Tibial nerve (tissue), 4 donors: Measurements from ENCODE around the gene TUBA1B. TPM values are rescaled to one million over a fixed set of nuclear protein-coding genes. Genes with fewer than 3 reads are reported as not detected.

Experiments used
- DNase-seq, 2 donors: peaks; one replicate each; pipeline ENCODE4 v3.0.0-alpha.2; 2019; ENCODE audit warnings: low spot score in 2 of 2
- H3K27ac ChIP-seq, 4 donors: fragments of 200-600 bp; sonication (generic) in 3 of 4; one replicate each; pipeline ENCODE4 v1.5.1; 2017 to 2019; ENCODE audit warnings: mild to moderate bottlenecking in 1 of 4
- H3K27me3 ChIP-seq, 2 donors: fragments of 200-600 bp; sonication (generic) in 1 of 2; one replicate each; pipeline versions ENCODE4 v1.5.1 to v1.6.0; 2017 to 2019
- H3K36me3 ChIP-seq, 3 donors: fragments of 200-600 bp; sonication (generic); one replicate each; pipeline ENCODE4 v1.5.1; 2018 to 2019
- H3K4me1 ChIP-seq, 4 donors: fragments of 200-600 bp; sonication (generic) in 3 of 4; one replicate each; pipeline ENCODE4 v1.5.1; 2017 to 2019
- H3K4me3 ChIP-seq, 4 donors: fragments of 200-600 bp; sonication (generic) in 3 of 4; one replicate each; pipeline ENCODE4 v1.5.1; 2017 to 2019; ENCODE audit warnings: mild to moderate bottlenecking in 1 of 4, moderate library complexity in 1 of 4
- H3K9me3 ChIP-seq, 4 donors: fragments of 200-600 bp; sonication (generic) in 3 of 4; one replicate each; pipeline ENCODE4 v1.5.1; 2017 to 2019
- CTCF ChIP-seq, 5 experiments: fragments of 200-600 bp in 3 of 5; fragments of 450-650 bp in 2 of 5; sonication (generic) in 3 of 5; IDR thresholded peaks; one replicate each; pipeline ENCODE4 v1.5.1; 2016 to 2019; ENCODE audit warnings: antibody characterized with exemption in 5 of 5, mild to moderate bottlenecking in 3 of 5, moderate library complexity in 2 of 5
- EP300 ChIP-seq, 2 donors: sonication (generic); formaldehyde crosslinking; IDR thresholded peaks; one replicate each; pipeline ENCODE4 v1.6.1; 2017; ENCODE audit warnings: antibody characterized with exemption in 2 of 2, mild to moderate bottlenecking in 1 of 2
- POLR2A ChIP-seq, 2 donors: fragments of 450-650 bp; IDR thresholded peaks; one replicate each; pipeline ENCODE4 v1.6.1; 2017; ENCODE audit warnings: antibody characterized with exemption in 2 of 2, mild to moderate bottlenecking in 2 of 2, moderate library complexity in 2 of 2
- WGBS, 2 donors: methylation state at CpG; one replicate each; pipeline ENCODE4 v1.1.5; 2018; 5-methylcytosine and 5-hydroxymethylcytosine counted together
- total RNA-seq, 4 donors: library from RNA; depleted of rRNA; stranded (reverse); fragments of >200 nt; gene quantifications; one replicate each; pipeline ENCODE4 v1.1.0, GENCODE V29; 2016

Gene TUBA1B
- total RNA-seq, 4 donors from 2014 or later = 516 to 967 (median 709) TPM

DNA sequence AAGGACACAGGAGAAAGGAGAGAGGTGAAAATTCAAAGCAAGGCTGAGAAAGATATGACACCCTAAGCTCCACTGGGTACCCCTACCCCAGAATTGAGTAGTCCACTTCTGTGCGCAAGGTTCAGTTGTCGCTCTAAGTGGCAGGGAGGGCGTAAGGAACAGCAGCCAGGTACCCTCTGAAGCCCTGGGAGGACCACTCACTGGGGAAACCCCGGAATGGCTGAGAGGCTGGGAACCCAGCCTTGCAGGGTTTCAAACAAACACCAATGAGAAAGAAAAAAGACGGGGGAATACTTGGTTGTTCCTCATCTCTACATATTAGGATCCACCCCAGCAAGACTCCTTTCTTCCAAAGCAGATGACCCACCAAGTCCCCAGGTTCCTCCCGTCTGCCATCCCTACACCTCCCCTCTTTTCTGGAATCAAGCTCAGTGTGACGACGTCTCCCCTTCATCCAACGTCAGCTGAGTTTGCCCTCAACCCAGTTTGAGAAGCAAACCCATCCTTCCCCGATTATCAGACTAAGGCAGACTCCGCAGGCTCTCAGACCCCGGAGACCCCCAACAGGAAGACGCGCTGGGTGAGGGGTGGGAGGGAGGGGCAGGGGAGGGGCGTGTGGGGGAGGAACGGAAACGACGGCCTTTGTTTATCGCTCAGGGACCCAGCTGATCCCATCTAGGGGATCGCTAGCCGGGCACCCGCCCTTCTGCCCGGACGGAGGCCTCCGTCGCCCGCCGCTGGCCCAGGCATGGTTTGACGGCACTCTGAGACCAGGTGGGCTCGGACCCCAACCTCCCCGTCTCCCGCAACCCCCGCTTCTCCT, 21.3 kb downstream of the TUBA1B start:
- DNase-seq = no peak
- Histone ChIP-seq H3K4me1 (peaks cover 3 to 57% (median 30%) of the 10 kb centered on the region in 4 donors), H3K9me3 (no peaks in the 10 kb centered on the region)

GRCh38 chr12:49108958-49109404, 22.2 kb downstream of the TUBA1B start:
- Histone ChIP-seq H3K4me3 (peak overlapping the region; percentile 72 to 97 (median 78)), H3K4me1 (peaks cover 3 to 62% (median 30%) of the 10 kb centered on the region in 4 donors), H3K36me3 (peaks cover 0 to 24% (median 0%) of the 10 kb centered on the region in 3 donors), H3K27me3 (no peaks in the 10 kb centered on the region), H3K9me3 (no peaks in the 10 kb centered on the region), H3K27ac (peak overlapping the region; percentile 93 to 100 (median 94))
- DNase-seq = peak; percentile 49 to 78
- 3 to 16% methylated on average over 4 of the region's 4 CpGs for WGBS, 2 donors
- peak in 1 of 2 donors; percentile 55 for TF ChIP-seq POLR2A (IDR thresholded peaks at IDR 0.05)
- peak in 1 of 2 donors; percentile 85 for TF ChIP-seq EP300 (IDR thresholded peaks at IDR 0.05)
- TF ChIP-seq CTCF (IDR thresholded peaks at IDR 0.05) = no peak

More for the DNA sequence above, 21.3 kb downstream of the TUBA1B start:
- TF ChIP-seq CTCF (IDR thresholded peaks at IDR 0.05) (no peak), EP300 (IDR thresholded peaks at IDR 0.05) (no peak), POLR2A (IDR thresholded peaks at IDR 0.05) (no peak)
- WGBS, 2 donors = 3 to 5% methylated on average over 14 to 27 of the region's 33 CpGs
- Histone ChIP-seq H3K36me3 (peaks cover 0 to 15% (median 0%) of the 10 kb centered on the region in 3 donors), H3K27me3 (no peaks in the 10 kb centered on the region), H3K27ac (peak overlapping the region; percentile 93 to 100 (median 94)), H3K4me3 (peak overlapping the region; percentile 72 to 97 (median 78))

GRCh38 chr12:49105504-49106084, 25.6 kb downstream of the TUBA1B start:
- H3K4me3 ChIP-seq = no peak overlapping the region
- 56 to 62% methylated on average over 9 of the region's 9 CpGs for WGBS, 2 donors
- H3K9me3 ChIP-seq = no peaks in the 10 kb centered on the region
- no peak for TF ChIP-seq CTCF (IDR thresholded peaks at IDR 0.05)
- TF ChIP-seq POLR2A (IDR thresholded peaks at IDR 0.05) = no peak
- DNase-seq = no peak
- H3K36me3 ChIP-seq = peaks cover 5 to 57% (median 8%) of the 10 kb centered on the region in 3 donors
- H3K27me3 ChIP-seq = no peaks in the 10 kb centered on the region
- H3K4me1 ChIP-seq = peaks cover 3 to 54% (median 30%) of the 10 kb centered on the region in 4 donors
- H3K27ac ChIP-seq = peak overlapping the region in 2 of 4 donors; percentile 42 to 55

DNA sequence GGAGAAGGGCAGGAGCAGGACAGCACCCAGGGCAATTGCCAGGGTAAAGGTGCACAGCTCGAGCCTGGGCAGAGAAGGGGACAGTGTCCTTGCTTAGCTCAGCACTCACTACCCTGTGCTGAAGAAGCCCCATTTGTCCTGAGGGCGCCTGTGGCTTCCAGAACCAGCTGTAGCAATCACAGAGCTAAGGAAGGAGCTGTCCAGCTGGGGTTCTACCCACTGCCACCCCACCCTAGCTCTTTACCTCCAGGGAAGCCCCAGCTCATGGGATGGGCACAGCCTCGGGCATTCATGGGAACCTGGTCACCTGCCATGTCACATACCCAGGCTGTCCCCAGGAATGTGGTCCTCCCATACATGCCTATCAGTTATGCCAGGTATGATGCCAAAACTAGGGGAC, 26.4 kb downstream of the TUBA1B start:
- Histone ChIP-seq H3K9me3 (no peaks in the 10 kb centered on the region), H3K36me3 (peaks cover 5 to 65% (median 8%) of the 10 kb centered on the region in 3 donors), H3K27ac (peak overlapping the region in 2 of 4 donors; percentile 20 to 55), H3K4me1 (peaks cover 3 to 54% (median 30%) of the 10 kb centered on the region in 4 donors), H3K27me3 (no peaks in the 10 kb centered on the region), H3K4me3 (no peak overlapping the region)
- 73 to 76% methylated on average over 3 of the region's 3 CpGs for WGBS, 2 donors
- TF ChIP-seq EP300 (IDR thresholded peaks at IDR 0.05) = no peak
- no peak for TF ChIP-seq CTCF (IDR thresholded peaks at IDR 0.05)
- no peak for TF ChIP-seq POLR2A (IDR thresholded peaks at IDR 0.05)
- DNase-seq = no peak

- Histone ChIP-seq H3K4me3 (no peak overlapping the region), H3K9me3 (no peaks in the 10 kb centered on the region), H3K4me1 (peaks cover 0 to 26% (median 4%) of the 10 kb centered on the region in 4 donors), H3K27me3 (no peaks in the 10 kb centered on the region), H3K27ac (peak overlapping the region in 2 of 4 donors; percentile 1 to 52), H3K36me3 (peaks cover 5 to 95% (median 8%) of the 10 kb centered on the region in 3 donors)
- no peak for DNase-seq
- WGBS, 2 donors = 86 to 95% methylated on average over 6 of the region's 6 CpGs
- TF ChIP-seq CTCF (IDR thresholded peaks at IDR 0.05) (no peak), EP300 (IDR thresholded peaks at IDR 0.05) (no peak), POLR2A (IDR thresholded peaks at IDR 0.05) (no peak)
Measured at GRCh38 chr12:49100380-49100779, 30.8 kb downstream of the TUBA1B start.
